GM12891 (cell line): ENCODE results near the gene CDH4.

Experiments
- POLR2A ChIP-seq: IDR thresholded peaks from 2 replicates; pipeline ENCODE4 v1.6.1; 2011; ENCODE audit warnings: low read depth, low read length, control low read depth
- POLR2AphosphoS5 ChIP-seq: IDR thresholded peaks from 2 replicates; pipeline ENCODE4 v1.6.1; 2011; ENCODE audit warnings: low read depth, low read length, control low read depth
- SPI1 ChIP-seq: IDR thresholded peaks from 2 replicates; pipeline ENCODE4 v1.6.1; 2011; ENCODE audit warnings: low read depth, low read length, control low read depth
- TAF1 ChIP-seq: IDR thresholded peaks from 2 replicates; pipeline ENCODE4 v1.6.1; 2011; ENCODE audit warnings: low read depth, low read length, control low read depth

DNA sequence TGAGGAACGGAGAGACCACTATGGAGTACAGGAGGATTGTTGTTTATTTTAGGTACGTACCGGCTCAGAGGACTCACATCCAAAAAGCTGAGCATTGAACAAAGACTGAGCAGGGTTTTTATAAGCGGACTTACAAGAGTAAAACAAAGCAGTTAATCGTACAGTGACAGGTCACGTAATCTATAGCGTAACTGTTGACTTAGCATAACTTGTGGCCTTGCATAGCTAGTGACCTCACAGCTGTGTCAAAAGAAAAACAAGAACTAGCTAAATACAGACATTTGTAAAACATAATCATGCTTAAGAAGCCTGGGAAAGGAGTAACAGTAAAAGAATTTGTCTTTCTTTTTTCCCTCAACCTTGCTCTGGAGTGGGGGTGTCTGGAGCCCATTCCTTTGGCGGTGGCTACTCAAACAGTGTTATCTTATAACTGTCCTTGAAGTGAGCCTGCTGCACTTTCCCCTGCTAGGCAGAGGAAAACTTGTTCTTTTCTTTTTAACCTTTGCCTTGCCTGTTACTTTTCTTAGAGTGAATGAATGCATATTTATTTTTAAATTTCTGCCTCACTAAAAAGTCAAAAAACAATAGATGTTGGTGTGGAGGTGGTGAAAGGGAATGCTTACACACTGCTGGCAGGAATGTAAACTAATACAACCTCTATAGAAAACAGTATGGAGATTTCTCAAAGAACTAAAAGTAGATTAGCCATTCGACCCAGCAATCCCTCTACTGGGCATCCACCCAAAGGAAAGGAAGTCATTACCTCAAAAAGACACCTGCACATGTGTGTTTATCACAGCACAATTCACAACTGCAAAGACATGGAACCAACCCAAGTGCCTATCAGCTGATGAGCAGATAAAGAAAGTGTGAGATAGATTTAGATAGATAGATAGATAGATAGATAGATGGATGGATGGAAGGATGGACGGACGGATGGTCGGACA is 704.6 kb downstream of the CDH4 start:
- no peak for TF ChIP-seq POLR2AphosphoS5
- TF ChIP-seq TAF1 = no peak
- no peak for TF ChIP-seq POLR2A
- TF ChIP-seq SPI1 = no peak
